IPS DF 6.9 (cell line): ENCODE data around the gene SLC22A23.

Experiments
- DNase-seq: peaks from one replicate; pipeline ENCODE4 v3.0.0-alpha.2; 2013; ENCODE audit warnings: low read depth, low spot score
- H3K27ac ChIP-seq: one replicate; pipeline ENCODE4 v1.5.1; 2013; ENCODE audit warnings: low read length, control low read depth
- H3K27me3 ChIP-seq: 2 replicates; pipeline ENCODE4 v1.6.1; 2013; ENCODE audit warnings: mild to moderate bottlenecking, low read length; ENCODE audit not compliant: control insufficient read depth, insufficient read depth
- H3K36me3 ChIP-seq: 2 replicates; pipeline ENCODE4 v1.6.1; 2013; ENCODE audit warnings: low read length; ENCODE audit not compliant: control insufficient read depth, insufficient read depth
- H3K4me1 ChIP-seq: 2 replicates; pipeline ENCODE4 v1.6.1; 2013; ENCODE audit warnings: low read length; ENCODE audit not compliant: control insufficient read depth, insufficient read depth
- H3K4me3 ChIP-seq: 2 replicates; pipeline ENCODE4 v1.5.1; 2013; ENCODE audit warnings: mild to moderate bottlenecking, low read length
- H3K9me3 ChIP-seq: 2 replicates; pipeline ENCODE4 v1.6.1; 2013; ENCODE audit warnings: low read length, inconsistent platforms; ENCODE audit not compliant: control insufficient read depth, insufficient read depth
- WGBS: extraction: QIAGEN DNeasy Blood & Tissue Kit; methylation state at CpG from one replicate; pipeline ENCODE4 v1.1.7; 2013; ENCODE audit warnings: mixed read lengths, missing lambda C conversion rate; ENCODE audit not compliant: insufficient read length, insufficient coverage; 5-methylcytosine and 5-hydroxymethylcytosine counted together

Gene SLC22A23

DNA sequence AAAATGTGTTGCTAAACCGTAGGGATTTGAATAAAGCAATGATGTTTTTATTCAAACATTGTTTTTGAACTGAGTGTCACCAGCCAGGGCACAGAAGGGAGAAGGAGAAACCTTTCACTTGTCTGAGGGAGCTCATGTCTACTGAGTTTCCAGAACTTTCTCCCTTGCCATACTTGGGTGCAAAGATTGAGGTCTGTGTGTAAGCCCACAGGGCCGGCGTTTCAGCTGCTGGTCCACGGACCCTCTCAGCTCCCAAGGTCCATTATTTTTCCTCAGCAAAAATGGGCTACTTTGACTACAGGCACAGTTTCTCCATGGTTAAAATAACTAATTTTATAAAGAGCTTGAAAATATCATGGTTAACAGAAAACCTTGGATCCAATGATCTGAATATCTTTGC is 165.5 kb downstream of the SLC22A23 start:
- no peak overlapping the region for H3K4me3 ChIP-seq
- H3K27ac ChIP-seq = no peak overlapping the region
- H3K9me3 ChIP-seq = no peaks in the 10 kb centered on the region
- WGBS = no CpG with 5 or more reads among the region's 4 CpGs
- no peak for DNase-seq
- H3K27me3 ChIP-seq = no peaks in the 10 kb centered on the region
- peaks cover 13% of the 10 kb centered on the region for H3K36me3 ChIP-seq
- no peaks in the 10 kb centered on the region for H3K4me1 ChIP-seq

DNA sequence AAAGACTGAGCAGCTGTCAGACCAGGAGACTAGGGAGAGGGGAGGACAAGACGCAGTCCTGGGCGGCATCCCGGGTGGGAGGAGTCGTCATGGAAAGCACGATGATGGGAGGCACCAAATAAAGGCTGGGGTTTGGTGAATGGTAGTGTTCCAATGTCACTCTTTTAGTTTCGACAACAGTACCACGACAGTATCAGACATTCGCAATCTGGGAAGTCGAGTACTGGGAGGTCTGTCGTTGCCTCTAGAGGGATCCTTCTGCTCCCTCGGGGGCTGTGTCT is 166.0 kb downstream of the SLC22A23 start:
- Histone ChIP-seq H3K4me3 (no peak overlapping the region), H3K4me1 (no peaks in the 10 kb centered on the region), H3K27ac (no peak overlapping the region), H3K36me3 (peaks cover 13% of the 10 kb centered on the region), H3K27me3 (no peaks in the 10 kb centered on the region), H3K9me3 (no peaks in the 10 kb centered on the region)
- DNase-seq = no peak
- WGBS = no CpG with 5 or more reads among the region's 11 CpGs

DNA sequence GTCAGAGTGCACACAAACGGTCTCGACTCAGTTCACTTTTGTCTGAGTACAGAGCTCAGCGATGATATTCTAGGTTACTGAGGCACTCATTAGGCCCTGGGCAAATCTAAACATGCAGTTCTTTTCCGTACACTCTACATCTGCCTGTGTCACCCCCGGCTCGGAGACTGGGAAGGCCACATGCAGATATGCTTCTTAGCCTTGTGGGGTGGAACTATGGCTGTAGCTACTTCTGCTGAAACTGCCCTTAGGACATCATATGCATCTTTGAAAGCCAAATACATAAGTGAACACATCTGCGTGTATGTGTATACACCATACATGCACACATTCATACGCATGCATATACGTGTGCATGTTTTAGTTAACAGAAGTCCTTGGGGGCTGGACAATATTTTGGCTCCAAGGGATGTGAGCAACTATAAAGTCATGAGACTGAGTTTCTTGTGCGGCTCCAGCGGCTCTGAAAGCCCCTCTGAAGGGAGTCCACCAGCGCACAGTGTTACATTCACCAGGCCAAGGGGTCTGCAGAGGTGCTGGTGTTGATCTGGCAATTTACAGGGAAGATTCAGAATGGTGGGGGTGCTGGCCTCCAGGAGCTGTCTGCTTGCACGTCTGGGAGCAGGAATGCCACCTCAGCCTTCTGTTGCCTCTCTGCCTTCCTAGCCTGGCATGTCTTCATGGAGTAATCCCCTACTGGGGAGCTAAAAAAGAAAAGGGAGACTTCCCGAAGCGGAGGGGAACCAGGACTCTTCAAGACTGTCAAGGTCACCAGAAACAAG is 166.5 kb downstream of the SLC22A23 start:
- Histone ChIP-seq H3K27ac (no peak overlapping the region), H3K4me1 (no peaks in the 10 kb centered on the region)
- WGBS = no CpG with 5 or more reads among the region's 15 CpGs

GRCh38 chr6:3289664-3290055 is 167.2 kb downstream of the SLC22A23 start:
- Histone ChIP-seq H3K36me3 (peaks cover 13% of the 10 kb centered on the region), H3K4me1 (no peaks in the 10 kb centered on the region), H3K27me3 (no peaks in the 10 kb centered on the region), H3K4me3 (no peak overlapping the region), H3K9me3 (no peaks in the 10 kb centered on the region), H3K27ac (no peak overlapping the region)
- no CpG with 5 or more reads among the region's 7 CpGs for WGBS
- DNase-seq = no peak

More for the DNA sequence above, 166.5 kb downstream of the SLC22A23 start:
- Histone ChIP-seq H3K27me3 (no peaks in the 10 kb centered on the region), H3K36me3 (peaks cover 13% of the 10 kb centered on the region), H3K9me3 (no peaks in the 10 kb centered on the region), H3K4me3 (no peak overlapping the region)
- no peak for DNase-seq

- Histone ChIP-seq H3K27me3 (no peaks in the 10 kb centered on the region), H3K4me1 (no peaks in the 10 kb centered on the region), H3K4me3 (no peak overlapping the region), H3K36me3 (peaks cover 16% of the 10 kb centered on the region), H3K27ac (no peak overlapping the region), H3K9me3 (no peaks in the 10 kb centered on the region)
- no CpG with 5 or more reads among the region's 21 CpGs for WGBS
- no peak for DNase-seq
Observed at GRCh38 chr6:3288711-3289663, 167.9 kb downstream of the SLC22A23 start.

DNA sequence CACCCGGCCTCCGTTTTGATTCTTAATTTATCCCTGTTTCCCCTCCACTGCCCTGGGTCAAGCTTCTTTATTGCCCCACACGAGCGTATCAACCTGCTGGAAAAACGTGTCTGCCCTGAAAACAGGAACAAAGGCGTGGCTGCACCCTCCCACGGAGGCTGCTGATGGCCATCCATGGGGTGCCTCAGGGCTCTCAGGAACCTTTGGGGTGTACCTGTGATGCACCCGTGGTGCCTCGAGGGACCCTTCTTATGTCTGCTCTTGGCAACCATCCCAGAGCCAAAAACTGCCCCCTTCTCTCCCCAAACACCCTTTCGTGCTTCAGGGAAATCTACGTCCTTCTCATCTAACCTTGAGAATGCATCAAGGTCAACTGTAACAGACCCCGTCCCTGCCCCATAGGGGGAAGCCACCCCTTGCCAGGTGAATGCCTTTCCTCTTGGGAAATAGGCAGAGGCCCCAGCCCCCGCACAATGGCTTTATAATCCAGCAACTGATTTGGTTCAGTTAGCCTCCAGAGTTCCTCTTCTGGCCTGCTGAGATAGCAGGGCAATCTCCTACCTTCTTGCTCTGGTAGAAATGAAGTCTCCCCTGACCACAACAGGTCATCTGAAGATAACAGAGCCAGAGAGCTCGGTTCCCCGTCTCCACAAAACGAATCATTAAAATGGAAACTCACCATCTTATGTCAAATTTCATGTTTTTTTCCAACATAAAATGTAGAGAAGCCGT is 168.7 kb downstream of the SLC22A23 start:
- Histone ChIP-seq H3K27me3 (no peaks in the 10 kb centered on the region), H3K4me3 (no peak overlapping the region), H3K36me3 (peaks cover 16% of the 10 kb centered on the region), H3K9me3 (no peaks in the 10 kb centered on the region), H3K27ac (no peak overlapping the region), H3K4me1 (no peaks in the 10 kb centered on the region)
- no peak for DNase-seq
- WGBS = no CpG with 5 or more reads among the region's 17 CpGs

GRCh38 chr6:3287308-3287707 is 169.5 kb downstream of the SLC22A23 start:
- Histone ChIP-seq H3K9me3 (no peaks in the 10 kb centered on the region), H3K27ac (no peak overlapping the region)
- no CpG with 5 or more reads among the region's 9 CpGs for WGBS

DNA sequence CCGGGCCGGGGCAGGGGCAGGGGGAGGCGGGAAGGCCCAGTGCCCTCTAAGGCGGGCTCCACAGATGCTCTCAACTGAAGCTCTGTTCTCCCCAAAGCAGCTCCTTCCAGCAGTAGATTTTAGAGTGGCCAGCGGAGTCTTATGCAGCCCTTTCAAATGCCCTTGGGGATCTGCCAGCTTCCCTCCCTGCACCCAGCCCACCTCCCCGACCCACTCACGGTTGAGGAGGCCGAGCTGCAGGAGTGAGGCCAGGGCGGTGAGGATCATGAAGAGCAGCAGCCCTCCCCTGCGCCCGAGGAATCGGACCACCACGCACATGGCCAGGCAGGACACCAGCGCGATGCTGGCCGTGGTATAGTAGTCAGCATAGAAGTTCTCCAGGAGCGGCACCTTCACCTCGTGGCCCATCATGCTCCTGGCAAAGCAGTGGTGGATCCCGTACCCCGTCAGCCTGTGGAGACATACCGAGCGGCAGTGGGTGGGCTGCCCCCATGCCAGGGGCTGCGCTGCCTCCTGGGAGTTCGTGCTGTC is 170.1 kb downstream of the SLC22A23 start:
- DNase-seq = no peak
- WGBS = no CpG with 5 or more reads among the region's 24 CpGs

More at GRCh38 chr6:3287308-3287707, 169.5 kb downstream of the SLC22A23 start:
- H3K4me3 ChIP-seq = no peak overlapping the region
- DNase-seq = no peak
- peaks cover 5% of the 10 kb centered on the region for H3K4me1 ChIP-seq
- H3K36me3 ChIP-seq = peaks cover 16% of the 10 kb centered on the region
- no peaks in the 10 kb centered on the region for H3K27me3 ChIP-seq

DNA sequence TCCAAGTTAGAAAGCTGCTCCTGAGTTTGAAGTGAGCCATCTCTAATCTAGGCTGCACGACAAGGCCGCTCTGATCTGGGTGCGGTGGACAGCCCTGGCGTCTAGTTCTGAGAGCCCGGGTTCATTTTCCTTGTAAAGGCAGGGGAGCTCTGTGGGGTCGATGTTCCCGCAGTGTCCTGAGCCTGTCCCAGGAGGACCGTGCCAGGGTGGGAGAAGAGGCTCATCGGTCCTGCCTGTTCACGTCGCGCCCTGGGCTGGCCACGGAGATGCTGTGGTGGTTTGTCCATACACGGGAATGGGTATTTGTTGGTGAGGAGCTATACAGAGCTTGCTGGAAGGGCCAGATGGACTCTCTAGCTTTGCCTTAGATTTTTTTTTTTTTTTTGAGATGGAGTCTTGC is 171.1 kb downstream of the SLC22A23 start:
- H3K4me3 ChIP-seq = no peak overlapping the region
- no peaks in the 10 kb centered on the region for H3K9me3 ChIP-seq
- WGBS = no CpG with 5 or more reads among the region's 14 CpGs
- no peak for DNase-seq
- H3K4me1 ChIP-seq = peaks cover 7% of the 10 kb centered on the region
- H3K36me3 ChIP-seq = peaks cover 16% of the 10 kb centered on the region
- H3K27ac ChIP-seq = no peak overlapping the region
- no peaks in the 10 kb centered on the region for H3K27me3 ChIP-seq

More for the DNA sequence above, 170.1 kb downstream of the SLC22A23 start:
- H3K27ac ChIP-seq = no peak overlapping the region
- peaks cover 7% of the 10 kb centered on the region for H3K4me1 ChIP-seq
- no peaks in the 10 kb centered on the region for H3K27me3 ChIP-seq
- H3K9me3 ChIP-seq = no peaks in the 10 kb centered on the region
- no peak overlapping the region for H3K4me3 ChIP-seq
- peaks cover 16% of the 10 kb centered on the region for H3K36me3 ChIP-seq

- no peak overlapping the region for H3K27ac ChIP-seq
- H3K9me3 ChIP-seq = no peaks in the 10 kb centered on the region
- no peak for DNase-seq
- H3K36me3 ChIP-seq = peaks cover 16% of the 10 kb centered on the region
- no CpG with 5 or more reads among the region's 19 CpGs for WGBS
- no peaks in the 10 kb centered on the region for H3K27me3 ChIP-seq
- H3K4me1 ChIP-seq = peaks cover 7% of the 10 kb centered on the region
- H3K4me3 ChIP-seq = no peak overlapping the region
Observed at GRCh38 chr6:3285049-3285639, 171.7 kb downstream of the SLC22A23 start.
